Neuronal stem cell (in vitro differentiated cells): ENCODE measurements around the gene PDE1C.
A peak's percentile ranks its signal among the peaks of the same experiment; 100 is the strongest.

Experiments used
- DNase-seq: peaks from one replicate; pipeline ENCODE4 v3.0.0-alpha.2; 2013; ENCODE audit warnings: low spot score
- H2AFZ ChIP-seq: one replicate; pipeline ENCODE4 v1.6.1; 2013; ENCODE audit warnings: mild to moderate bottlenecking, low read length, inconsistent platforms
- H2AK5ac ChIP-seq: 2 replicates; pipeline ENCODE4 v1.6.1; 2013; ENCODE audit warnings: low read depth, mild to moderate bottlenecking, inconsistent platforms, low read length, moderate library complexity, mixed read lengths
- H2BK120ac ChIP-seq: 2 replicates; pipeline ENCODE4 v1.6.1; 2013; ENCODE audit warnings: low read depth, mild to moderate bottlenecking, inconsistent platforms, low read length, moderate library complexity, mixed read lengths
- H2BK12ac ChIP-seq: one replicate; pipeline ENCODE4 v1.6.1; 2013; ENCODE audit warnings: low read length, inconsistent platforms
- H2BK15ac ChIP-seq: 2 replicates; pipeline ENCODE4 v1.6.1; 2013; ENCODE audit warnings: mild to moderate bottlenecking, low read length, inconsistent platforms, mixed read lengths
- H2BK5ac ChIP-seq: one replicate; pipeline ENCODE4 v1.6.1; 2013; ENCODE audit warnings: inconsistent platforms, mild to moderate bottlenecking, low read length, moderate library complexity
- H3K14ac ChIP-seq: one replicate; pipeline ENCODE4 v1.6.1; 2013; ENCODE audit warnings: low read length, inconsistent platforms
- H3K18ac ChIP-seq: 2 replicates; pipeline ENCODE4 v1.6.1; 2013; ENCODE audit warnings: low read length, inconsistent platforms
- H3K23ac ChIP-seq: 2 replicates; pipeline ENCODE4 v1.6.1; 2013; ENCODE audit warnings: low read depth, mild to moderate bottlenecking, mixed read lengths, low read length, inconsistent platforms; ENCODE audit not compliant: poor library complexity
- H3K27ac ChIP-seq: replicated peaks from 3 replicates; pipeline ENCODE4 v1.5.1; 2013; ENCODE audit warnings: low read length, inconsistent platforms
- H3K27me3 ChIP-seq, 3 experiments: 2 replicates each; pipeline ENCODE4 v1.6.1; 2013; ENCODE audit warnings: low read length in 3 of 3, mild to moderate bottlenecking in 2 of 3, inconsistent platforms in 1 of 3, low read depth in 1 of 3, mixed read lengths in 1 of 3, moderate library complexity in 1 of 3; ENCODE audit not compliant: control insufficient read depth in 3 of 3, insufficient read depth in 3 of 3
- H3K36me3 ChIP-seq, 2 donors: replicated peaks in 1 of 2; 2 replicates each; pipeline ENCODE4 v1.6.1; 2013; ENCODE audit warnings: low read length in 2 of 2; ENCODE audit not compliant: control insufficient read depth in 2 of 2, insufficient read depth in 2 of 2
- H3K4ac ChIP-seq: 2 replicates; pipeline ENCODE4 v1.6.1; 2013; ENCODE audit warnings: inconsistent platforms, mild to moderate bottlenecking, low read length, moderate library complexity
- H3K4me1 ChIP-seq, 2 donors: 1 replicate in 1 of 2; 2 replicates in 1 of 2; pipeline ENCODE4 v1.6.1; 2013; ENCODE audit warnings: low read length in 2 of 2, low read depth in 1 of 2; ENCODE audit not compliant: control insufficient read depth in 2 of 2, insufficient read depth in 1 of 2
- H3K4me2 ChIP-seq: one replicate; pipeline ENCODE4 v1.6.1; 2013; ENCODE audit warnings: mild to moderate bottlenecking, low read length, inconsistent platforms; ENCODE audit not compliant: insufficient read depth, poor library complexity, severe bottlenecking
- H3K4me3 ChIP-seq, 2 donors: 2 replicates each; pipeline ENCODE4 v1.5.1; 2013; ENCODE audit warnings: low read length in 2 of 2, mild to moderate bottlenecking in 2 of 2, inconsistent platforms in 1 of 2, moderate library complexity in 1 of 2
- H3K79me1 ChIP-seq: one replicate; pipeline ENCODE4 v1.6.1; 2013; ENCODE audit warnings: low read depth, mild to moderate bottlenecking, inconsistent platforms, low read length, moderate library complexity
- H3K9ac ChIP-seq: one replicate; pipeline ENCODE4 v1.6.1; 2013; ENCODE audit warnings: mild to moderate bottlenecking, low read depth, low read length, inconsistent platforms; ENCODE audit not compliant: poor library complexity
- H3K9me3 ChIP-seq, 2 donors: replicated peaks in 1 of 2; 2 replicates each; pipeline versions ENCODE3 to v1.6.1; 2013; ENCODE audit warnings: low read length in 2 of 2, mild to moderate bottlenecking in 2 of 2, inconsistent platforms in 1 of 2, low read depth in 1 of 2, mixed read lengths in 1 of 2, moderate library complexity in 1 of 2; ENCODE audit not compliant: control insufficient read depth in 2 of 2, insufficient read depth in 1 of 2
- H4K8ac ChIP-seq: one replicate; pipeline ENCODE4 v1.6.1; 2013; ENCODE audit warnings: low read depth, mild to moderate bottlenecking, inconsistent platforms, low read length, moderate library complexity
- H4K91ac ChIP-seq: one replicate; pipeline ENCODE4 v1.6.1; 2013; ENCODE audit warnings: low read length, low read depth, mild to moderate bottlenecking, inconsistent platforms; ENCODE audit not compliant: poor library complexity
- WGBS, 2 donors: extraction: QIAGEN DNeasy Blood & Tissue Kit; methylation state at CpG; one replicate each; pipeline ENCODE4 v1.1.7; 2013; ENCODE audit warnings: missing lambda C conversion rate in 2 of 2, mixed read lengths in 1 of 2; ENCODE audit not compliant: insufficient read length in 2 of 2, insufficient replicate concordance in 1 of 2; ENCODE audit errors: extremely low coverage in 2 of 2; 5-methylcytosine and 5-hydroxymethylcytosine counted together

Gene PDE1C

DNA sequence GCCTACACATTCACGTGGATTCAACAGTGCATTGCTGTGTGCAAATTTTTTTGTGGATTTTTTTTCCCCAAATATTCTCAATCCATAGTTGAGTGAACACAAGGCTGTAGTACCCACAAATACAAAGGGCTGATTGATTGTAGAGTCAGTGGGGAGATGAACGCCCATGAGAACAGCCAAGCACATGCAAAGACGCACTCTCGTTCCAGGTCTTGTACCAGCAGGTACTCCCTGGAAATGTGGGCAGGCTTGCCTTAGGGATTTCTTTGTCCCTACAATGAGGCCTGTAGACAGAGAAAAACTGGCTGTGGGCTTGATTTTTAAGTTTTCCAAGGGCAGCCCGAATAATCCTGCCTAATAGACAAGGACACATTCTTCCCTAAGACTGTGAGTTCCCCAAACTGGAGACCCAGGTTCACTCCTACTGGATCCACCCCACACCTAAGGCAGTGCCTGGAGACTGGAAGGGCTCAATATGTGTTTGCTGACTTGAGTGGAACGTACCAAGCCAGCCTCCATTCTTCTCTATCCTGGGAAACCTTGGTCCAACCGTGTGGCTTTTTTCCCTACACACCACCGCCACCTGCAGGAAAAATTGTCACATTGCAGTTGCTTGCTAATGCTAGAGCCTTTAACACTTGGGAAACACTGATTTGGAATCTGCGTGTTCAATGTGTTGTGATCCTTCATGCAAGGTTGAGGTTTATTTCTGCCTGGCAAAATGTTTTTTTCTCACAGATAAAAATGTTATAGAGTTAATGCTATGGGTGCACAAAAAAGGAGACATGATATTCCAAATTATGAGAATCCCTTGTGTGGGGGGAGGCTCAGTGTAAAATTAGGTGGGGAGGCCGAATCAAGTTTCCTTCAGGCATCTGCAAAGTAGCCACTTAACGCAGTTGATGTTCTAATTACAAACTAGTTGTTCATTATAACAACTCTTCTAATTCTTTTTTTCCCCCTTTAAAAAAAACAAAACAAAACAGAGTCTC, 333.9 kb downstream of the PDE1C start:
- no peaks in the 10 kb centered on the region for H3K36me3 ChIP-seq
- H3K4me3 ChIP-seq: no peak overlapping the region
- H2AFZ ChIP-seq: no peak overlapping the region
- no peak overlapping the region for H4K8ac ChIP-seq
- no peak overlapping the region for H3K4me2 ChIP-seq
- H2BK15ac ChIP-seq: no peak overlapping the region
- no peaks in the 10 kb centered on the region for H3K79me1 ChIP-seq
- H3K27ac ChIP-seq: no peak overlapping the region
- no peak overlapping the region for H2BK120ac ChIP-seq
- DNase-seq: peak; percentile 81
- H3K14ac ChIP-seq: no peak overlapping the region
- no peak overlapping the region for H3K23ac ChIP-seq
- peaks cover 0 to 2% of the 10 kb centered on the region in 2 donors for H3K9me3 ChIP-seq
- H3K18ac ChIP-seq: no peak overlapping the region
- no peak overlapping the region for H4K91ac ChIP-seq
- H2BK12ac ChIP-seq: no peak overlapping the region
- no CpG with 5 or more reads among the region's 11 CpGs for WGBS, 2 donors
- no peak overlapping the region for H2AK5ac ChIP-seq
- no peaks in the 10 kb centered on the region for H3K4me1 ChIP-seq
- H3K4ac ChIP-seq: no peak overlapping the region
- no peak overlapping the region for H2BK5ac ChIP-seq
- no peaks in the 10 kb centered on the region for H3K27me3 ChIP-seq
- H3K9ac ChIP-seq: no peak overlapping the region

DNA sequence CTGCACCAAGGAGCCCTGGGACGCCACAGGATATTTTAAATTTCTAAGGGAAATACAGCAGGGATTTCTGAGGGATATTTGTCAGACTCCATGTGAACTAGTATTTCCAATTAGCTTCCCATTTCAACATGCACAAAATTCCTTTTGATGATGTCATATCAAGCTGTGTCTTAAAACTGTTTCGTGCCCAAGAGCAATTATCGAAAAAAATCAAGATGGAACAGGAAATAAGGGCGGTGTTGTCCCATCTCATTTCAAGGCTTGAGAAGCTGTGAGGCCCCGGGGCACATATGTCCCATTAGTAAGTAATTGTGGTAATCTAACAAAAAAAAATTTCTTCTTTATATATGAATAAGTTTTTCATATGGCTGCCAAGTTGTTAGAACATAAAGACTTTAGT, 335.8 kb downstream of the PDE1C start:
- no peaks in the 10 kb centered on the region for H3K27me3 ChIP-seq
- H2BK15ac ChIP-seq: no peak overlapping the region
- H2BK5ac ChIP-seq: no peak overlapping the region
- no peak overlapping the region for H3K14ac ChIP-seq
- no peak overlapping the region for H3K4me2 ChIP-seq
- WGBS, 2 donors: no CpG with 5 or more reads among the region's 5 CpGs
- H3K23ac ChIP-seq: no peak overlapping the region
- H4K8ac ChIP-seq: no peak overlapping the region
- peaks cover 0 to 2% of the 10 kb centered on the region in 2 donors for H3K9me3 ChIP-seq
- no peak for DNase-seq
- H2AFZ ChIP-seq: no peak overlapping the region
- no peak overlapping the region for H2BK12ac ChIP-seq
- H3K27ac ChIP-seq: no peak overlapping the region
- no peak overlapping the region for H4K91ac ChIP-seq
- no peaks in the 10 kb centered on the region for H3K36me3 ChIP-seq
- H3K4me3 ChIP-seq: no peak overlapping the region
- no peaks in the 10 kb centered on the region for H3K79me1 ChIP-seq
- H2BK120ac ChIP-seq: no peak overlapping the region
- H3K4ac ChIP-seq: no peak overlapping the region
- no peak overlapping the region for H3K18ac ChIP-seq
- H3K9ac ChIP-seq: no peak overlapping the region
- H3K4me1 ChIP-seq: no peaks in the 10 kb centered on the region
- H2AK5ac ChIP-seq: no peak overlapping the region

DNA sequence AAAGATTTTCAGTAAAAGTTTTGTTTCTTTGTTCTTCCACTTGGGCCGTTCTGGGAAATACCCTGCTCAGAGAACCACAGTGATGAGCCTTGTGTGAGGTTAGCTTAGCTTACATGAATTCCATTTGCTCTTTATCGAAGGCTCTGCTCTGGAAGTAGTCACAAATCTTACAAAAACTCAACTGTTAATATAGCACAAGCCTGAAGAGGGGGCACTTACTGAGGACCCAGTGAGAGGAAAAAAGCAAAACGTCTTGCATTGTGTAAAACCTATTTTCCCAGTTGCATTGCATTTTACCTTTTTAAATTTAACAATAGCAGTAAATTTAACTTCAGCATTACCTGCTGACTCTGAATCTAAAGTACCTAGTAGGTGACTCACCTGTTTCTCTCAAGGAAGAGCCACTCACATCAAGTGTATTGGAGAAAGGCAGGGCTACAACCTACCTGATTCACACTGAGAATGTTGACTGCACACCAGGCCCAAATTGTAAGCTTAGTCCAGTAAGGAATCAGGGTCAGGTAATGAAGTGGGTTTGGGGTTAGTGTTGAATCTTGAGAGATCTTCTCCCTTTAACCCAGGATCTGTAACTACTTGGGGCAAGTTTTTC, 340.9 kb downstream of the PDE1C start:
- H3K27ac ChIP-seq: no peak overlapping the region
- no peak overlapping the region for H3K23ac ChIP-seq
- H3K79me1 ChIP-seq: no peaks in the 10 kb centered on the region
- H2BK120ac ChIP-seq: no peak overlapping the region
- no peak overlapping the region for H3K18ac ChIP-seq
- H3K36me3 ChIP-seq: no peaks in the 10 kb centered on the region
- no peak overlapping the region for H2AFZ ChIP-seq
- no peaks in the 10 kb centered on the region for H3K4me1 ChIP-seq
- H3K9me3 ChIP-seq: no peaks in the 10 kb centered on the region
- DNase-seq: no peak
- WGBS, 2 donors: no CpG with 5 or more reads among the region's 3 CpGs
- H3K9ac ChIP-seq: no peak overlapping the region
- no peak overlapping the region for H2BK15ac ChIP-seq
- H3K4ac ChIP-seq: no peak overlapping the region
- H2AK5ac ChIP-seq: no peak overlapping the region
- H3K14ac ChIP-seq: no peak overlapping the region
- H3K27me3 ChIP-seq: no peaks in the 10 kb centered on the region
- no peak overlapping the region for H4K8ac ChIP-seq
- no peak overlapping the region for H4K91ac ChIP-seq
- no peak overlapping the region for H3K4me3 ChIP-seq
- H2BK5ac ChIP-seq: no peak overlapping the region
- no peak overlapping the region for H2BK12ac ChIP-seq
- no peak overlapping the region for H3K4me2 ChIP-seq

DNA sequence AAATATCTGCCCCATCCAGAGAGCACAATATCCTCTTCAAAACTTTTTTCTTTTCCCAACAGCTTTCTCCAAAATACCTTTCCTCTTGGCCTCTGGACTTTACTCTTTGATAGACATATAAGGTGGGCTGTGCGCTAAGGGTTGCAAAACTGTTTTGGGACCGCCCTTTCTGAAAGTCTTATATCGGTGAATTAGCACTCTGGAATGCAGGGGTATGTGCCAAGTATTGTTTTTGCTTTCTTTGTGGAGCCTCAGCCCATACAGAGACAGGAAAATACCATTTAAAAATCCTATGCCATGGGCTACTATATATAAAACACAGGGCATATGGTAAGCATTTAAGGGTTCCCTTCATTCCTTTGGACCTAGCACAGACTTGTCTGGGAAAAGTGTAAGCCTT, 345.5 kb downstream of the PDE1C start:
- Histone ChIP-seq H2AFZ (no peak overlapping the region), H3K27me3 (no peaks in the 10 kb centered on the region), H3K4me2 (no peak overlapping the region), H2BK15ac (no peak overlapping the region), H3K4me3 (no peak overlapping the region), H2AK5ac (no peak overlapping the region), H3K79me1 (no peaks in the 10 kb centered on the region), H3K4ac (no peak overlapping the region), H3K23ac (no peak overlapping the region), H3K9ac (no peak overlapping the region), H3K14ac (no peak overlapping the region), H3K18ac (no peak overlapping the region), H3K27ac (no peak overlapping the region), H4K8ac (no peak overlapping the region), H3K9me3 (no peaks in the 10 kb centered on the region), H2BK120ac (no peak overlapping the region), H3K4me1 (no peaks in the 10 kb centered on the region), H4K91ac (no peak overlapping the region), H2BK5ac (no peak overlapping the region), H2BK12ac (no peak overlapping the region), H3K36me3 (no peaks in the 10 kb centered on the region)
- WGBS, 2 donors: no CpG with 5 or more reads among the region's 3 CpGs
- no peak for DNase-seq
